NCI-H2196 (cell line): Measurements from ENCODE around the gene RBM4B.

Experiments
- DNase-seq: peaks from one replicate; lab custom pipeline; 2025; ENCODE audit not compliant: unreplicated experiment; lab: John Stamatoyannopoulos, UW

Gene RBM4B

GRCh38 chr11:66616379-66617154, 61.1 kb downstream of the RBM4B start, which contains the start of gene RBM14:
Gene RBM14 (plus strand): TSS chr11:66616630. CDS start chr11:66616721, 91 bp downstream.
- peak; percentile 100 for DNase-seq
